Pancreas (tissue), 10 donors: ENCODE measurements around the gene MPLKIP. TPM values are rescaled to one million over a fixed set of nuclear protein-coding genes. Genes with fewer than 3 reads are reported as not detected.
A peak's percentile ranks its signal among the peaks of the same experiment; 100 is the strongest.
"Not testable (repeated sequence)": the region's sequence is repeated elsewhere in the genome, so short reads cannot be mapped to it uniquely, and the experiment has no call there.

ENCODE experiments used
- ATAC-seq, 4 donors: fragments of 200-7000 bp; cut with Tn5 transposase; one replicate each; pipeline versions ENCODE4 v1.8.0 to v1.9.1; 2020; ENCODE audit warnings: mild to moderate bottlenecking in 4 of 4, moderate library complexity in 4 of 4
- DNase-seq, 6 donors: peaks; one replicate each; pipeline ENCODE4 v3.0.0-alpha.2; 2020
- FAIRE-seq: peaks from 2 replicates; lab custom pipeline; 2012; peaks lifted over from hg19 to GRCh38; lab: Jason Lieb, UNC
- H3K27ac ChIP-seq, 4 donors: fragments of 200-600 bp; sonication (generic); 1 replicate in 3 of 4; 2 replicates in 1 of 4; pipeline versions ENCODE4 v1.5.0 to v1.8.0; 2020
- H3K27me3 ChIP-seq, 4 donors: fragments of 200-600 bp; one replicate each; pipeline ENCODE4 v1.8.0; 2021
- H3K36me3 ChIP-seq, 3 donors: fragments of 200-600 bp; sonication (generic) in 1 of 3; one replicate each; pipeline versions ENCODE4 v1.5.0 to v1.8.0; 2020 to 2021
- H3K4me1 ChIP-seq, 3 donors: fragments of 200-600 bp; one replicate each; pipeline ENCODE4 v1.8.0; 2021
- H3K4me3 ChIP-seq, 4 donors: fragments of 200-600 bp; sonication (generic) in 2 of 4; one replicate each; pipeline versions ENCODE4 v1.5.0 to v1.8.0; 2020 to 2021
- H3K9me3 ChIP-seq, 4 donors: fragments of 200-600 bp; one replicate each; pipeline ENCODE4 v1.8.0; 2021
- CTCF ChIP-seq, 4 donors: fragments of 200-600 bp; sonication (generic) in 3 of 4; IDR thresholded peaks; one replicate each; pipeline versions ENCODE4 v1.5.0 to v1.8.0; 2021; ENCODE audit warnings: antibody characterized with exemption in 4 of 4
- WGBS, 2 donors: extraction: QIAGEN DNeasy Blood & Tissue Kit; methylation state at CpG; one replicate each; pipeline ENCODE4 v1.1.7; 2013; 5-methylcytosine and 5-hydroxymethylcytosine counted together
- intact Hi-C, 3 donors: fragments of 100-400 bp; cut with DNase I; formaldehyde crosslinking; loops; one replicate each; pipeline versions ENCODE4 v1.11.1 to v1.14.2; 2022
- polyA plus RNA-seq, 2 donors: library from polyadenylated mRNA; stranded (reverse); fragments of 200-250 nt; gene quantifications; one replicate each; pipeline ENCODE4 v1.2.3, GENCODE V29; 2013
- total RNA-seq, 6 donors: library from RNA; stranded (reverse); fragmentation: NEBNext Ultra II Directional in 4 of 6; extraction: Animal tissue kit (Norgen Biotek cat#: 25700) in 4 of 6; gene quantifications; one replicate each; pipeline versions ENCODE4 v1.2.1 to v1.2.4, GENCODE V29; 2021 to 2023
- donor health status: healthy with polysubstance abuse.
- donor health status: DM: no; HTN: no; CAD: no; lungs with moderate emphysema.
- donor health status: DM: no; HTN: no; CAD: no.
- donor health status: control.
- donor health status: control.
- donor health status: Bipolar disorder and iron deficiency.
- donor health status: DM: yes; HTN: yes; CAD: no.
- donor health status: DM: no; HTN: no; CAD: no.
- donor health status: DM: no; HTN: no; CAD: no.
- donor health status: DM: yes; HTN: yes; CAD: no.

MPLKIP gene
- total and polyA plus RNA-seq, 8 donors = 9.3 to 21.7 (median 15.1) TPM

GRCh38 chr7:40137563-40137962 lies 3.1 kb upstream of the MPLKIP start:
- Histone ChIP-seq H3K27me3 (no peaks in the 10 kb centered on the region), H3K27ac (no peak overlapping the region), H3K4me1 (peaks cover 3 to 7% (median 6%) of the 10 kb centered on the region in 3 donors), H3K4me3 (no peak overlapping the region), H3K36me3 (no peaks in the 10 kb centered on the region), H3K9me3 (no peaks in the 10 kb centered on the region)
- TF ChIP-seq CTCF (IDR thresholded peaks at IDR 0.05) = no peak
- no peak for DNase-seq
- whole genome bisulfite sequencing, 2 donors = 94 to 95% methylated on average over 2 of the region's 2 CpGs
- ATAC-seq = no peak
- intact Hi-C loops = no loop called here
- no peak for FAIRE-seq

- ATAC-seq (no peak), DNase-seq (peak in 1 of 6 donors; percentile 24), FAIRE-seq (no peak)
- Histone ChIP-seq H3K27me3 (no peaks in the 10 kb centered on the region), H3K9me3 (no peaks in the 10 kb centered on the region), H3K4me1 (peaks cover 3 to 14% (median 14%) of the 10 kb centered on the region in 3 donors), H3K4me3 (peak overlapping the region; percentile 74 to 97 (median 88)), H3K27ac (peak overlapping the region; percentile 73 to 90 (median 86)), H3K36me3 (no peaks in the 10 kb centered on the region)
- intact Hi-C loops = no loop called here
- 1 to 2% methylated on average over 17 of the region's 17 CpGs for WGBS, 2 donors
- TF ChIP-seq CTCF (IDR thresholded peaks at IDR 0.05) = no peak
These were observed 842 bp upstream of the MPLKIP start for GRCh38 chr7:40135317-40135610.

- peak overlapping the region; percentile 73 to 90 (median 86) for H3K27ac ChIP-seq
- H3K4me1 ChIP-seq = peaks cover 3 to 14% (median 14%) of the 10 kb centered on the region in 3 donors
- TF ChIP-seq CTCF (IDR thresholded peaks at IDR 0.05) = no peak
- no peaks in the 10 kb centered on the region for H3K27me3 ChIP-seq
- no peaks in the 10 kb centered on the region for H3K36me3 ChIP-seq
- WGBS, 2 donors = 0 to 1% methylated on average over 30 to 36 of the region's 36 CpGs
- no peaks in the 10 kb centered on the region for H3K9me3 ChIP-seq
- no peak for DNase-seq
- intact Hi-C loops = no loop called here
- peak; percentile 55 to 81 (median 72) for ATAC-seq
- FAIRE-seq = no peak
- H3K4me3 ChIP-seq = peak overlapping the region; percentile 74 to 97 (median 88)
These were observed 628 bp downstream of the MPLKIP start for GRCh38 chr7:40133561-40134427.

GRCh38 chr7:40122940-40123254 lies 11.5 kb downstream of the MPLKIP start:
- FAIRE-seq (no peak), DNase-seq (no peak), ATAC-seq (no peak)
- Histone ChIP-seq H3K4me3 (no peak overlapping the region), H3K27me3 (no peaks in the 10 kb centered on the region), H3K36me3 (no peaks in the 10 kb centered on the region), H3K9me3 (no peaks in the 10 kb centered on the region), H3K27ac (no peak overlapping the region), H3K4me1 (peaks cover 4 to 5% (median 5%) of the 10 kb centered on the region in 3 donors)
- intact Hi-C loops = no loop called here
- 90 to 92% methylated on average over 2 of the region's 2 CpGs for WGBS, 2 donors
- TF ChIP-seq CTCF (IDR thresholded peaks at IDR 0.05) = no peak

- WGBS, 2 donors = 81 to 83% methylated on average over 14 of the region's 14 CpGs
- not testable (repeated sequence) for DNase-seq
These were observed 12.1 kb downstream of the MPLKIP start for GRCh38 chr7:40122100-40122939.

More at GRCh38 chr7:40122100-40122939, 12.1 kb downstream of the MPLKIP start:
- H3K4me1 ChIP-seq, H3K4me3 ChIP-seq, H3K27me3 ChIP-seq, H3K27ac ChIP-seq, H3K36me3 ChIP-seq, H3K9me3 ChIP-seq, intact Hi-C loops, FAIRE-seq: not testable (repeated sequence)
- ATAC-seq = peak in 1 of 4 donors; percentile 46
